COLO668 (cell line): ENCODE measurements around the gene AGAP3.

Experiments
- DNase-seq: peaks from one replicate; lab custom pipeline; 2025; ENCODE audit not compliant: unreplicated experiment; lab: John Stamatoyannopoulos, UW

The AGAP3 gene

GRCh38 chr7:151122796-151123157 lies 36.5 kb downstream of the AGAP3 start:
- DNase-seq: no peak

- no peak for DNase-seq
Measured at GRCh38 chr7:151123158-151123821, 37.0 kb downstream of the AGAP3 start.

- peak; percentile 76 for DNase-seq
Measured at GRCh38 chr7:151123822-151124464, 37.7 kb downstream of the AGAP3 start.

DNA sequence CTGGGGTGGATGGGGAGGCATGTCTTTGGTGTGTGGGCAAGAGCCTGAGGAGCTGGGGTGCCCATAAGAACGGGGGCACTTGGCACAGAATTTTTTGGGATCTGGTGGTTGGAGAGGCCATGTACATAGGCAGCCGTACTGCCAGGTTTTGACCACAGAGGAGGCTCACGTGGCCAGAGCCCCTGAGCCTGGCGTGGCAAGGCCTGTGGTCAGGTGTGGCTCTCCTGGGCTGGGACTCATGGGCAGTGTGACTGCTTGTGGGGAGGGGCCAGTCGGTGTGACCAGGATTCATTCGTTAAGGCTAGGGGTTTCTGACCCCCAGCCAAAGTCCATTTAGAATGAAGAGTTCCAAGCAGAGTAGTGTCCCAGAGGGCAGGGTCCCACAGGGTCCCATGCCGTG lies 38.2 kb downstream of the AGAP3 start:
- DNase-seq: no peak

GRCh38 chr7:151124899-151125399 lies 38.7 kb downstream of the AGAP3 start:
- no peak for DNase-seq

DNA sequence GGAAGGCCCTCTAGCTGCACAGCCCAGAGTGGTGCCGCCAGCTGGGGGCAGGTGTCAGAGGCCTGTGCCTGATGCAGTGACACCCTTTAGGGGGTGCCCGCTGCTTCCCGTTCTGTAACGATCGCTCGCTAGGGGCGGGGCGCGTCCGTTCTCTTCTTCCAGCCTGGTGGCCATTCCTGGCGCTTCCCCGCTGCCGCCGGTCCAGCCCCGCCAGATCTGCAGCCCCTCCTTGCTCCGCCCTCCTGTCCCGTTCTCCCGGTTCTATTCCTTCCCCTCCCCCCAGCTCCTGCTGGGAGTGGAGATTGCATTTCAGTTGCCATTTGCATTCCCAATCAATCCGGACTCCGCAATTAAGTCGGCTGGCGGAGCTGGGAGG lies 39.2 kb downstream of the AGAP3 start:
- no peak for DNase-seq

DNA sequence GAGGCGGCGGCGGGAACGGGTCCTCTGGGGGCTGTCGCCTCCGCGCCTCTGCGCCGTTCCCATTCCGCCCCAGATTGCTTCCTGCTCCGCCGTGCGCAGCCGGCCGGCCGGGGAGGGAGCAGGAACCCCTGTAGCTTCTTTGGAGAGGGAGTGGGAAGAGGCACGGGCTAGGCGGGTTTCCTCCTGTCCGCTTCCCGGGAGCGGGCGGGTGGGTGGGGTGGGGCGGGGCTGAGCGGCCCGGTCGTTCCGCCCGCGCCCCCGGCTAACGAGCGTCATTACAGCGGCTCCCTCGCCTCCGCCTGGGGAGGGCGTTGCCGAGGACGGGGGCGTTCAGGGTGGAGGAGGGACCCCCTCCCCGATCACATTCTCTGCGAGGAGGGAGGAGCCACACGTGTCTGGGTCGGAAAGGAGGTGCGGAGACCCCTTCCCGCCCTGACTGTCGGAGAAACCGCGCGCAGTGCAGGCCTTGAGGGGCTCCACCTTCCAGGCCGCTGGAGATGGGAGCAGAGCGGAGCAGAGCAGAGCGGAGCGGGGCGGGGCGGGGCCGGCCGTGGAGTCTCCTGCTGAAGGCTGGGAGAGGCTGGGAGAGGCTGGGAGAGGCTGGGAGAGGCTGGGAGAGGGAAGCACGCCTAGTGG lies 39.7 kb downstream of the AGAP3 start:
- no peak for DNase-seq

- no peak for DNase-seq
Measured at GRCh38 chr7:151126491-151127137, 40.3 kb downstream of the AGAP3 start.

- no peak for DNase-seq
Measured at GRCh38 chr7:151128144-151128543, 41.9 kb downstream of the AGAP3 start.

DNA sequence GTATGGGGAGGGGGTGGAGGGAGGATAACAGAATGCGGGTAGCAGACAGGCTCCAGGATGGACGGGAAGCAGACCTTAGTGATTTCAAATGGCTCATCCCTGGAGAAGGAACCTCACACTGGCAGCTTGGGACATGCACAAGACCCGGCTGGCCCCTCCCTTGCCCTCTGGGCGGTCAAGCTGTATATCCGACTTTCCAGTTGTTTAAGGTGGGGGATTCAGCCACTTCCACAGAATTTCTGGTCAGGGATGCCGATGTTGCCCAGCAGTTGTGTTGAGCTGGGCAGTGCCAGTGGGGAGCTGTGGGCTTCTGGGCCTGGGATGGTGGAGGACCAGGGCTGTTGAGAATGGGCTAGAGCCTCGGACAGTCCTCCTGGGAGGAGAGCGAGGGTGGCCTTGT lies 42.4 kb downstream of the AGAP3 start:
- DNase-seq: no peak

- DNase-seq: no peak
Measured at GRCh38 chr7:151129117-151129959, 43.1 kb downstream of the AGAP3 start.

DNA sequence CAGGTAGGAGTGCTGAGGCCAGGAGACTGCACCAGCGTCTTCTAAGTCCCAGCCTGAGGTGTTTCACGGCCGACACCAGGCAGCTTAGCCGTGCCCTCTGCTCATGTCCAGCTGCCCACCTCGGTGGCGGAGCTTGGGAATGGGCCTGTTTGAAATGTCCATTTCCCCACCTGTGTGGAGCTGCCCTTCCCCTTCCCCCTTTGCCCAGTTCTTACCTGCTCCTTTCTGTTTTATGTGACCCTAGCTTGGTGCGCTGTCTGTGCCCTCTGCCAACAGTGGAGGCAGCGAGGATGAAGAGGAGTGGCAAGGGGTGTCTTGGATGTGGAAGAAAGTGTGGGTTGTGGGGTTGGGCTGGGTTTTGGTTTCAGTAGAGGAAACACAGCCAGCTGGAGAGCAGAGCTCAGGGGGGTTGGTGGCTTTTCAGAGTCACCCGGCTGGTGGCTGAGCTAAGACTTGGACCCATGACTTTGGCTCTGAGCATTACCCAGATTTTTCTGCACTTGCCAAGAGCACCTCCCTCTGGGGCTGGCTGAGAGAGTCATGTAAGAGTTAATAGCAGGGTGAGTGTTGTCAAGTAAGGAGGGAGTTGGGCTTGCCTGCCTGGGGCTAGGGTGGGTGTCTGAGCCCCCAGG lies 43.8 kb downstream of the AGAP3 start:
- no peak for DNase-seq

DNA sequence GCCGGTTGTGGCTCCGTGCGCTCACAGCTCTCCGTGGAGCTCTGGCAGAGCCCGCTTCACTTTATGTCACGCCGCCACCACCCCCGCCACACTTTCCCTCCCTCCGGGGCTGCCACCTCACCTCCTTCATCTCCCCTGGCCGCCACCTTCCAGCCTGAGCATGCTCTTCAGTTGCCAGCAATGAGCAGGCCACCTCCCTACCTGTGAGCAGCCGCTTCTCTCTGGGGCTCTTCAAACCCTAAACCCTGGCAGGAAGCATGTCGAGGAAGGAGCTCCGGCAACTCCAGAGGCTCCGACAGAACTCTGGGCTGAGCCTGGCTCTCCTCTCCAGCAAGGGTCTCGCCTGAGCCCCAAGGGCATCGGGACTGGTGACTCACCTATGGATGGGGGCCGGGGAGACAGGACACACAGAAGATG lies 44.5 kb downstream of the AGAP3 start:
- no peak for DNase-seq

DNA sequence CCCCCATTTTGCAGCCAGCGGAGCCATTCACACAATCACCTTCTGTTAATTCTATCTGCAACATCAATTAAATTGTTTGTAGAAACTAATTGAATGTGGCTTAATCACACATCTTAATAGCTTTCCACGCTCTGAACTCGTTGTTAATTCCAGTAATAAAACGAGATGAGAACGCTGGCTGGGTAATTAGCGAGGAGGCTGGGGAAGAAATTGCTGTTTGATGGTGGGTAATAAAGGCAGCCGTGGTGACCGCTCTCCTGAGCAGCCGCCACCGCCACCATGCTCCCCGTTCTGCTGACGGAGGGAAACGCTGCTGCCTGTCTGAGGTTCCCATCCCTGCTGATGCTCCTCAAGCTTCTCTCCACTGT lies 44.9 kb downstream of the AGAP3 start:
- DNase-seq: no peak

DNA sequence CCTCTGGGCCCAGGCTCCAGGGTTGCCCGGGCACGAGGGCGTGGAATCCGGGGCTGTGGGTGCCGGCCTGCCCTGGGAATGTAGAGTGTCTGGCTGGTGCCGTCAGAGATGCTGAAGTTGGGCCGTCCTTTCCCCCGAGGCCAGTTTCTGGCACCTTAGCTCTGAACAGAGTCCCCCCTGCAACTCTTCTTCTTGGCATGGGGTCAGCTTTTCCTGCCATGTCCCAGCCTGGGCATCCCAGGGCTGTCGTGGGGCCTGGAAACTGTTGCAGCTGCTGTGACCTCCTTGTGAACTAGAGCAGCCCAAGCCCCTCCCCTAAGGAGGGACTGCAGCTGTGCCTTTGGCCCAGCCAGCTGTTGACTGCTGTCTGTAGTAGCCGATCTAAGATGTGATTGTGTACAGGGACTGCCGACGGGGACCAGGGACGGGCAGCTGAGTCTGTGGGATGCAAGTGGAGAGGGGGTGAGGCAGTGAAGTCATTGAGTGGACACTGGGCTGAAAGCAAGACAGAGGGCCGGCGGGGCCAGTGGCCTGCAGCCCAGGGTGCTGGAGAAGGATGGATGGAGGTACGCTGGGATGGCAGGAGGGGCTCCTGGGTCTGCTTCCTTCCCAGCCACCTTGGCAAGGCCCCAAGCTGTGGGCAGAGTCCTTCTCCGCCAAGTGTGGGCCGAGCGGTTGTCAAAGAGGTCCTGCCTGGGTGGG lies 45.5 kb downstream of the AGAP3 start:
- no peak for DNase-seq

GRCh38 chr7:151132461-151133205 lies 46.4 kb downstream of the AGAP3 start:
- DNase-seq: no peak

DNA sequence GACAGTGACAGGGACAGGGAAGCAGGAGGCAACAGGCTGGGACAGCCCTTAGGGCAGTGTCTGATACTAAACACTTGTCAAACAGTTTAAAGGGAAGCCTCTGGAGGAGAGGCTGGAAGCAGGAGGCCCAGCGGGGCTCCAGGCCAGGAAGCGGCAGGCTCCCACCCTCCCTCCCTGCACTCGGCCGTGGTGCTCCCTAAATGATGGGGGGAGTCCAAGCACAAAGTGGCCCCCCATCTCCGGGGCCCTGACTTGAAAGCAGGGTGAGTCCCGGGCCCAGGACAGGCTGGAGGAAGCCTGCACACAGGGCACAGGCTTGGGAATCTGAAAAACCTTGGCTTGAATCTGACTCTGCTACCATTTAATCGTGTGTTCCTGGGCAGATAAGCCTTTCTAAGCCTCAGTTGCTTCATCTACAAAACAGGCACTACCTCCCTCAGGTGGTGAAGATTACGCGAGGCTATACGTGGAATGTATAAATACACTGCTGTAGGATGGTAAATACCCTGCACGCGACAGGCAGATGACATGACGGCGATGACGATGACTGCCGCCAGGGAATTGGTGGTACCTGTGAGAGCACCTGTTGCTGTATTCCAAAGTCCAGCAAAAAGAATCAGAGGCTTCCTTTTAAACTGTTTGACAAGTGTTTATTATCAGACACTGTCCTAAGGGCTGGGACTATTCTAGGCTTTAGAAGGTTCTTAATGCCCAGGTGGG lies 47.2 kb downstream of the AGAP3 start:
- no peak for DNase-seq

GRCh38 chr7:151133986-151134742 lies 47.9 kb downstream of the AGAP3 start:
- no peak for DNase-seq
